ENCODE measurements around the gene APBB1IP. TPM values are rescaled to one million over a fixed set of nuclear protein-coding genes. Genes with fewer than 3 reads are reported as not detected.
"Not testable (repeated sequence)": the region's sequence is repeated elsewhere in the genome, so short reads cannot be mapped to it uniquely, and the experiment has no call there.

Gene APBB1IP
- total and polyA plus RNA-seq, 12 donors = 0.60 to 16.1 (median 7.8) TPM

- Histone ChIP-seq H3K4me1 (replicated peaks in 1 of 2) (no peaks in the 10 kb centered on the region), H3K27ac (no peak overlapping the region), H3K36me3 (replicated peaks in 1 of 2) (no peaks in the 10 kb centered on the region), H3K4me3 (no peak overlapping the region), H3K9me3 (replicated peaks in 1 of 3) (no peaks in the 10 kb centered on the region), H3K27me3 (no peaks in the 10 kb centered on the region)
- DNase-seq = no peak
- intact Hi-C loops (cut with DNase I) = no loop called here
- WGBS, 4 donors = 68 to 73% (median 71%) methylated on average over 4 of the region's 4 CpGs
- TF ChIP-seq POLR2A (IDR thresholded peaks at IDR 0.05) = no peak
- TF ChIP-seq, protein P1, sequence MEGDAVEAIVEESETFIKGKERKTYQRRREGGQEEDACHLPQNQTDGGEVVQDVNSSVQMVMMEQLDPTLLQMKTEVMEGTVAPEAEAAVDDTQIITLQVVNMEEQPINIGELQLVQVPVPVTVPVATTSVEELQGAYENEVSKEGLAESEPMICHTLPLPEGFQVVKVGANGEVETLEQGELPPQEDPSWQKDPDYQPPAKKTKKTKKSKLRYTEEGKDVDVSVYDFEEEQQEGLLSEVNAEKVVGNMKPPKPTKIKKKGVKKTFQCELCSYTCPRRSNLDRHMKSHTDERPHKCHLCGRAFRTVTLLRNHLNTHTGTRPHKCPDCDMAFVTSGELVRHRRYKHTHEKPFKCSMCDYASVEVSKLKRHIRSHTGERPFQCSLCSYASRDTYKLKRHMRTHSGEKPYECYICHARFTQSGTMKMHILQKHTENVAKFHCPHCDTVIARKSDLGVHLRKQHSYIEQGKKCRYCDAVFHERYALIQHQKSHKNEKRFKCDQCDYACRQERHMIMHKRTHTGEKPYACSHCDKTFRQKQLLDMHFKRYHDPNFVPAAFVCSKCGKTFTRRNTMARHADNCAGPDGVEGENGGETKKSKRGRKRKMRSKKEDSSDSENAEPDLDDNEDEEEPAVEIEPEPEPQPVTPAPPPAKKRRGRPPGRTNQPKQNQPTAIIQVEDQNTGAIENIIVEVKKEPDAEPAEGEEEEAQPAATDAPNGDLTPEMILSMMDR (IDR thresholded peaks at IDR 0.05) = no peak
Observed at GRCh38 chr10:26574783-26575182, 136.6 kb downstream of the APBB1IP start.

DNA sequence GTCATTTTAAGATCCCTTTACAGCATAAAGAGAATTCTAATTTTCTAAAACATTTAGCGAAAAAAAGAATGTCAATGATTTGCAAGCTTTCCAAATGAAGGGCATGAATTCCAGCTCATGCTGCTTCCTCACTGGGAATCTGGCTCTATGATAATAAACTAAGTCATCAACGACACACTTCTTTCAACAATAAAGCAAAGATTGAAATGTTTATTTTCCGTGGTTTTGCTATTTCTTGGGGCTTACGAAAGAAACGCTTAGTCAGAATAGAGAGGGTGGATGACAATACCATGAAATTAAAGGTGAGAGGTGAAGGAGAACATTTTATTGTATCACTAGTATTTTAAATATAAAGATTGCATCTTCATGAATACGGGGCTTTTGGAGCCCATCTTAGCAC lies 140.2 kb downstream of the APBB1IP start:
- DNase-seq; H3K36me3 ChIP-seq (replicated peaks in 1 of 2); H3K27me3 ChIP-seq; H3K4me3 ChIP-seq; H3K27ac ChIP-seq; H3K4me1 ChIP-seq (replicated peaks in 1 of 2); intact Hi-C loops (cut with DNase I); H3K9me3 ChIP-seq (replicated peaks in 1 of 3): not testable (repeated sequence)
- WGBS, 4 donors = 82 to 86% (median 84%) methylated on average over 6 of the region's 6 CpGs

DNA sequence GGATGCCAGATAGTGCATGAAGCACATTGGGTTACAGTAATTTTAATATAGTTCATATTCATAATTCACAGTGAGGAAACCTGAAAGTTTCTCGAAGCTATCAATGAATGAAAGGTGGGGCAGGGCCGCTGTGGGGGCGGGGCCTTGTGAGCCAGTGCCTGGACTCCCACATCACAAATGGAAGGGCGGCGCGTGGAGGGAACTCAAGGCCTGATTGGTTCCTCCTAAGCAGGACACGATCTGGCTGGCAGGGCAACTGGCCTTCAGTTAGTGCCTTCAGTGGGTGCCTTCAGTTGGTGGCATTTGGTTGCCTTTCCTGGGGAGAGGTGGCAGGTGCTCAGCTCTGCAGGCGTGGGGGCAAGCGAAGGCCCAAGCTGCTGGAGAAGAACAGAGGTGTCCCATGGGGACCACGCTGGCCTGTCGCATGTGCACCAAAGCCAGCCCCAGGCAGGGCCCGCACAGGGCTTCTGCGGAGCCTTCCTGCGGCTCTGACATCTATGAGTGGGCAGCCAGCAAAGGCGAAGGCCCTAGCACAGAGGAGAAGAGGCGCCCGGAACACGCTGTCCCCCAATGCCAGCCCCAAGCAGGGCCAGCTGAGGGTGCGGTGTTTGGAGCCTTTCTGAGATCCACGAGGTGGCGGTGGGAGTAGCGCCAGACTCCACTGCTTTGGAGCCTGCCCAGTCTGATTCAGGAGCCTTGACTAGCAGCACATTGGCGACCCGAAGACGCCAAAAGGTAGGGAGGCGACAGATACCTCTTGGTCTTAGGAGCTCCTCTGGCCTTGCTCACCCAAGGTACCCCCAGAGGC lies 141.3 kb downstream of the APBB1IP start:
- DNase-seq = peak in 1 of 7 donors; percentile 50
- H3K27me3 ChIP-seq = no peaks in the 10 kb centered on the region
- 84 to 91% (median 89%) methylated on average over 22 to 26 of the region's 26 CpGs for WGBS, 4 donors
- no peaks in the 10 kb centered on the region for H3K4me1 ChIP-seq (replicated peaks in 1 of 2)
- TF ChIP-seq POLR2A (IDR thresholded peaks at IDR 0.05) = no peak
- TF ChIP-seq, protein P1 (IDR thresholded peaks at IDR 0.05) = no peak
- intact Hi-C loops (cut with DNase I) = no loop called here
- no peaks in the 10 kb centered on the region for H3K36me3 ChIP-seq (replicated peaks in 1 of 2)
- H3K27ac ChIP-seq = no peak overlapping the region
- no peaks in the 10 kb centered on the region for H3K9me3 ChIP-seq (replicated peaks in 1 of 3)
- no peak overlapping the region for H3K4me3 ChIP-seq

GRCh38 chr10:26586211-26586610 lies 148.1 kb downstream of the APBB1IP start:
- Histone ChIP-seq H3K36me3 (replicated peaks in 1 of 2) (no peaks in the 10 kb centered on the region), H3K4me3 (no peak overlapping the region), H3K27me3 (no peaks in the 10 kb centered on the region), H3K27ac (no peak overlapping the region), H3K4me1 (replicated peaks in 1 of 2) (no peaks in the 10 kb centered on the region), H3K9me3 (replicated peaks in 1 of 3) (no peaks in the 10 kb centered on the region)
- 85 to 93% (median 86%) methylated on average over 9 to 11 of the region's 11 CpGs for WGBS, 4 donors
- DNase-seq = no peak
- intact Hi-C loops (cut with DNase I) = no loop called here
- TF ChIP-seq, protein P1 (IDR thresholded peaks at IDR 0.05) = no peak
- TF ChIP-seq POLR2A (IDR thresholded peaks at IDR 0.05) = no peak

- no peak overlapping the region for H3K27ac ChIP-seq
- H3K36me3 ChIP-seq (replicated peaks in 1 of 2) = no peaks in the 10 kb centered on the region
- DNase-seq = no peak
- no peaks in the 10 kb centered on the region for H3K9me3 ChIP-seq (replicated peaks in 1 of 3)
- H3K4me1 ChIP-seq (replicated peaks in 1 of 2) = no peaks in the 10 kb centered on the region
- no peak overlapping the region for H3K4me3 ChIP-seq
- 80 to 87% (median 87%) methylated on average over 6 to 12 of the region's 12 CpGs for WGBS, 4 donors
- TF ChIP-seq POLR2A (IDR thresholded peaks at IDR 0.05) = no peak
- TF ChIP-seq, protein P1 (IDR thresholded peaks at IDR 0.05) = no peak
- intact Hi-C loops (cut with DNase I) = no loop called here
- no peaks in the 10 kb centered on the region for H3K27me3 ChIP-seq
Observed at GRCh38 chr10:26588611-26589010, 150.5 kb downstream of the APBB1IP start.

DNA sequence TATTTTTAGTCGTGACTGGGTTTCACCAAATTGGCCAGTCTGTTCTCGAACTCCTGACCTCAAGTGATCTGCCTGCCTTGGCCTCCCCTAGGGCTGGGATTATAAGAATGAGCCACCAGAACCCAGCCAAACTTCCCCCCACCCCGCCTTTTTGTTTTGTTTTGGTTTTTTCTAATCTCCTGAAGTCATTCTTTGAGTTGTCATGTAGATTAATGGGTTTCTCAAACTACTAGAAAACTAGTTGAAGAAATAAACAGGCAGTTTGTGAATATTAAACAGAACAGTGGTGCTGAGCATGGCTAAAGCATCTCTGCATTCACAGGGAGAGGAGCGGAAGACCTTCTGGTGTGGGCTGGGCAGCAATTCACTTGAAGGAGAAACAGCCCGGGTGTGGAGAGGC lies 151.7 kb downstream of the APBB1IP start:
- H3K9me3 ChIP-seq (replicated peaks in 1 of 3); H3K27ac ChIP-seq; H3K4me1 ChIP-seq (replicated peaks in 1 of 2); H3K36me3 ChIP-seq (replicated peaks in 1 of 2); H3K27me3 ChIP-seq; H3K4me3 ChIP-seq; DNase-seq; intact Hi-C loops (cut with DNase I): not testable (repeated sequence)
- WGBS, 4 donors = 65 to 76% (median 67%) methylated on average over 5 of the region's 5 CpGs
